B cell (primary cell): ENCODE measurements around the gene PHLDA3. TPM values are rescaled to one million over a fixed set of nuclear protein-coding genes. Genes with fewer than 3 reads are reported as not detected.

Source experiments
- ATAC-seq: fragments of 200-7000 bp; cut with Tn5 transposase; one replicate; pipeline ENCODE4 v1.10.0; 2021; ENCODE audit warnings: low read depth, mild to moderate bottlenecking, moderate number of reproducible peaks, moderate library complexity
- CTCF ChIA-PET: fragments of 350-600 bp; sonication (Branson Sonifier 250); formaldehyde crosslinking; loops from one replicate; lab custom pipeline; 2021; ENCODE audit warnings: antibody characterized with exemption, inconsistent platforms; lab: Charles Lee
- POLR2A ChIA-PET: fragments of 350-600 bp; sonication (Branson Sonifier 250); formaldehyde crosslinking; loops from one replicate; lab custom pipeline; 2021; ENCODE audit warnings: antibody characterized with exemption; lab: Charles Lee
- DNase-seq: peaks from one replicate; pipeline ENCODE4 v3.0.0; 2013
- H2AFZ ChIP-seq: 2 replicates; pipeline ENCODE4 v1.6.1; 2012; ENCODE audit warnings: mild to moderate bottlenecking, low read depth, low read length; ENCODE audit not compliant: insufficient read depth, poor library complexity, severe bottlenecking
- H3K27ac ChIP-seq, 2 donors: 1 replicate in 1 of 2; 2 replicates in 1 of 2; pipeline ENCODE4 v1.5.1; 2012 to 2013; ENCODE audit warnings: low read length in 2 of 2, mild to moderate bottlenecking in 2 of 2, moderate library complexity in 1 of 2
- H3K27me3 ChIP-seq, 4 experiments: fragments of 200-600 bp in 1 of 4; sonication (generic) in 1 of 4; replicated peaks in 1 of 4; 1 replicate in 2 of 4; 2 replicates in 2 of 4; pipeline versions ENCODE4 v1.6.1 to v1.7.0; 2013 to 2016; ENCODE audit warnings: low read length in 3 of 4, mild to moderate bottlenecking in 2 of 4, mixed read lengths in 1 of 4, moderate library complexity in 1 of 4; ENCODE audit not compliant: insufficient read depth in 4 of 4, control insufficient read depth in 3 of 4; ENCODE audit errors: control extremely low read depth in 1 of 4
- H3K36me3 ChIP-seq, 2 experiments: replicated peaks in 1 of 2; 1 replicate in 1 of 2; 2 replicates in 1 of 2; pipeline versions ENCODE4 v1.6.1 to v1.7.1; 2013; ENCODE audit warnings: low read length in 1 of 2; ENCODE audit not compliant: insufficient read depth in 2 of 2, control insufficient read depth in 1 of 2; ENCODE audit errors: control extremely low read depth in 1 of 2, extremely low read depth in 1 of 2
- H3K4me1 ChIP-seq, 2 donors: fragments of 200-600 bp in 1 of 2; sonication (generic) in 1 of 2; 1 replicate in 1 of 2; 2 replicates in 1 of 2; pipeline versions ENCODE4 v1.5.1 to v1.6.1; 2013 to 2017; ENCODE audit warnings: low read length in 2 of 2; ENCODE audit not compliant: control insufficient read depth in 2 of 2, insufficient read depth in 2 of 2
- H3K4me2 ChIP-seq: replicated peaks from 2 replicates; pipeline ENCODE3; 2012; ENCODE audit warnings: mild to moderate bottlenecking, low read depth, low read length; ENCODE audit not compliant: poor library complexity, severe bottlenecking
- H3K4me3 ChIP-seq, 5 experiments: fragments of 200-600 bp in 1 of 5; sonication (generic) in 1 of 5; 1 replicate in 3 of 5; 2 replicates in 2 of 5; pipeline versions ENCODE4 v1.5.1 to v1.7.0; 2011 to 2016; ENCODE audit warnings: low read length in 4 of 5, mild to moderate bottlenecking in 4 of 5, low read depth in 2 of 5, control low read depth in 1 of 5, moderate library complexity in 1 of 5; ENCODE audit not compliant: insufficient read depth in 1 of 5; ENCODE audit errors: control extremely low read depth in 1 of 5, extremely low read depth in 1 of 5
- H3K79me2 ChIP-seq: fragments of 200-600 bp; sonication (generic); one replicate; pipeline ENCODE4 v1.6.0; 2016; ENCODE audit warnings: low read length; ENCODE audit not compliant: control insufficient read depth, insufficient read depth
- H3K9ac ChIP-seq: fragments of 200-600 bp; sonication (generic); 2 replicates; pipeline ENCODE4 v1.6.1; 2017; ENCODE audit warnings: mild to moderate bottlenecking, low read length, moderate library complexity
- H3K9me3 ChIP-seq, 3 donors: one replicate each; pipeline versions ENCODE4 v1.6.1 to v1.7.1; 2013; ENCODE audit warnings: low read length in 2 of 3; ENCODE audit not compliant: control insufficient read depth in 2 of 3, insufficient read depth in 1 of 3; ENCODE audit errors: control extremely low read depth in 1 of 3
- H4K20me1 ChIP-seq: 2 replicates; pipeline ENCODE4 v1.6.0; 2012; ENCODE audit warnings: mild to moderate bottlenecking, low read length; ENCODE audit not compliant: insufficient read depth, control insufficient read depth, poor library complexity, severe bottlenecking
- H3K27ac Mint-ChIP-seq: one replicate; pipeline ENCODE4 v1.8.0; 2021; ENCODE audit warnings: mixed read lengths
- H3K27me3 Mint-ChIP-seq: one replicate; pipeline ENCODE4 v1.8.0; 2021; ENCODE audit warnings: mixed read lengths
- H3K4me1 Mint-ChIP-seq: one replicate; pipeline ENCODE4 v1.8.0; 2021; ENCODE audit warnings: mixed read lengths
- H3K4me3 Mint-ChIP-seq: one replicate; pipeline ENCODE4 v1.8.0; 2021; ENCODE audit warnings: mixed read lengths
- H3K9me3 Mint-ChIP-seq: one replicate; pipeline ENCODE4 v1.8.0; 2022; ENCODE audit warnings: mixed read lengths; ENCODE audit not compliant: insufficient read depth
- EZH2 ChIP-seq: IDR thresholded peaks from 2 replicates; pipeline ENCODE4 v1.6.1; 2012; ENCODE audit warnings: borderline replicate concordance, low read depth, mild to moderate bottlenecking, moderate library complexity, low read length; ENCODE audit not compliant: insufficient read depth, poor library complexity, severe bottlenecking
- WGBS: methylation state at CpG from one replicate; pipeline ENCODE4 v1.1.5; 2013; ENCODE audit warnings: missing lambda C conversion rate; ENCODE audit not compliant: insufficient coverage; 5-methylcytosine and 5-hydroxymethylcytosine counted together
- intact Hi-C: fragments of 100-400 bp; cut with micrococcal nuclease; formaldehyde crosslinking; loops from one replicate; pipeline ENCODE4 v1.10.0; 2022
- polyA plus RNA-seq: library from polyadenylated mRNA; depleted of rRNA; stranded (reverse); fragments of >200 nt; gene quantifications from 2 replicates; pipeline ENCODE4 v1.2.3, GENCODE V29; 2012
- total RNA-seq, 2 donors: library from RNA; stranded (reverse); fragments of 120-200 nt in 1 of 2; gene quantifications; 1 replicate in 1 of 2; 2 replicates in 1 of 2; pipeline versions ENCODE4 v1.2.3 to v1.2.4, GENCODE V29; 2013 to 2022
- TF ChIP-seq, protein P1 (sequence below): fragments of 200-600 bp; IDR thresholded peaks from one replicate; pipeline ENCODE4 v1.8.0; 2022; ENCODE audit warnings: antibody characterized with exemption, mild to moderate bottlenecking

PHLDA3 gene
- total and polyA plus RNA-seq, 2 donors (not counting 1 experiment from before 2014, with no cell fraction given), result 0.20 to 0.30 TPM

DNA sequence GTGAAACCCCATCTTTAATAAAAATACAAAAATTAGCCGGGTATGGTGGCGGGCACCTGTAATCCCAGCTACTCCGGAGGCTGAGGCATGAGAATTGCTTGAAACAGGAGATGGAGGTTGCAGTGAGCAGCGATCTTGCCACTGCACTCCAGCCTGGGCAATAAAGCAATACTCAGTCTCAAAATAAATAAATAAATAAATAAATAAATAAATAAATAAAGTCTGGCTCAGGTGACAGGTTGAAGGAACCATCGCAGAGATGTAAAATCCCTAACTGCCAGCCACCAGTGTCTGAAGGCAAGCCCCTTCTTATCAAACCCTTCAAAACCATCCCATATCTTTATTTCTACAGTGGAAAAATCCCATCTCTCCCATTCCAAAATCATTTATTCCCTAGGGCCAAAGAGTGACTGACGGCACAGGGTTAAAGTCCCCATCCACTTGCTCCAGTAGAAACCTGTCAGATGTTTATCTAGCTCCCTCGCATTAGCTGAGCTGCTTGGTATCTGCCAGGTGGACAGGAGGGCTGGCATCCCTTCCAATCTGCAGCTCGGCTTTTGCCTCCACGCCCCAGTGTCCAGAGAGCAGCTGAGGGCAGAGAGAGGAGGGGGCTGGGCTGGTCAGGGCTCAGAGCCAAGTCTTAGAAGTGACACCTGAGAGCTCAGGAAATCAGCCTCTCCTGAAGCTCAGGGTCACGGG, 33.0 kb upstream of the PHLDA3 start:
- H2AFZ ChIP-seq, result no peak overlapping the region
- Mint-ChIP-seq H3K4me3 (no peak overlapping the region), H3K9me3 (no peaks in the 10 kb centered on the region), H3K27ac (no peak overlapping the region), H3K27me3 (no peaks in the 10 kb centered on the region), H3K4me1 (peaks cover 20% of the 10 kb centered on the region)
- ChIA-PET CTCF (interaction anchor here (0.9 to 5.3 kb wide), 4 partner anchors 11 to 54 kb away, joined by 3 to 59 read pairs (median 18); no protein-coding TSS in a partner anchor), POLR2A (no interaction called here)
- no peaks in the 10 kb centered on the region for H3K9me3 ChIP-seq
- intact Hi-C loops, result no loop called here
- H4K20me1 ChIP-seq, result no peaks in the 10 kb centered on the region
- DNase-seq, result no peak
- no peak overlapping the region for H3K4me3 ChIP-seq
- no peaks in the 10 kb centered on the region for H3K36me3 ChIP-seq
- peaks cover 13 to 17% of the 10 kb centered on the region in 2 donors for H3K4me1 ChIP-seq
- no peak overlapping the region for H3K9ac ChIP-seq
- no peaks in the 10 kb centered on the region for H3K27me3 ChIP-seq
- no peak overlapping the region for H3K27ac ChIP-seq
- 98% methylated on average over 5 of the region's 10 CpGs for WGBS
- H3K79me2 ChIP-seq, result peaks cover 33% of the 10 kb centered on the region
- no peak for TF ChIP-seq EZH2
- TF ChIP-seq, protein P1, sequence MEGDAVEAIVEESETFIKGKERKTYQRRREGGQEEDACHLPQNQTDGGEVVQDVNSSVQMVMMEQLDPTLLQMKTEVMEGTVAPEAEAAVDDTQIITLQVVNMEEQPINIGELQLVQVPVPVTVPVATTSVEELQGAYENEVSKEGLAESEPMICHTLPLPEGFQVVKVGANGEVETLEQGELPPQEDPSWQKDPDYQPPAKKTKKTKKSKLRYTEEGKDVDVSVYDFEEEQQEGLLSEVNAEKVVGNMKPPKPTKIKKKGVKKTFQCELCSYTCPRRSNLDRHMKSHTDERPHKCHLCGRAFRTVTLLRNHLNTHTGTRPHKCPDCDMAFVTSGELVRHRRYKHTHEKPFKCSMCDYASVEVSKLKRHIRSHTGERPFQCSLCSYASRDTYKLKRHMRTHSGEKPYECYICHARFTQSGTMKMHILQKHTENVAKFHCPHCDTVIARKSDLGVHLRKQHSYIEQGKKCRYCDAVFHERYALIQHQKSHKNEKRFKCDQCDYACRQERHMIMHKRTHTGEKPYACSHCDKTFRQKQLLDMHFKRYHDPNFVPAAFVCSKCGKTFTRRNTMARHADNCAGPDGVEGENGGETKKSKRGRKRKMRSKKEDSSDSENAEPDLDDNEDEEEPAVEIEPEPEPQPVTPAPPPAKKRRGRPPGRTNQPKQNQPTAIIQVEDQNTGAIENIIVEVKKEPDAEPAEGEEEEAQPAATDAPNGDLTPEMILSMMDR, result no peak
- no peak overlapping the region for H3K4me2 ChIP-seq
- no peak for ATAC-seq

DNA sequence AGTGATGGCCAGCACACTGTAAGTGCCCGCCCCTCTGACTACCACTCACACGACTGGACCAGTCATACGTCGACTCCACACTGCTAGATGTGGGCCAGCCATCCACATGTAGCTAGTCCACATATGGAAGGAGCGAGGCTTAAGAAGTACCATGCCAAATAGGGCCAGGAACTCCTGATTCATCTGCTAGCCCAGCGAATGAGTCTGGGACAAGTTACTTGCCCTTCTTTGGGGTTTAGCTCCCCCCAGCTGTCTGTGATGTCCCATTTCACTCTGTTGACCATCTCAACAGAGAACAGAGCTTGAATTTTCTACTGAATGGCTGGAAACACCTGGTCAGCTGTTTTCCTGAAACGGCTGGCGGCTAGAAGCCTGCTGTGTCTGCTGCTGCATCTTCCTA, 32.2 kb upstream of the PHLDA3 start:
- H3K4me1 ChIP-seq, result peaks cover 10 to 11% of the 10 kb centered on the region in 2 donors
- H4K20me1 ChIP-seq, result no peaks in the 10 kb centered on the region
- no peaks in the 10 kb centered on the region for H3K36me3 ChIP-seq
- H3K27ac Mint-ChIP-seq, result no peak overlapping the region
- ChIA-PET POLR2A (no interaction called here), CTCF (interaction anchor here (0.6 to 5.3 kb wide), 3 partner anchors 12 to 19 kb away, joined by 3 to 59 read pairs (median 33); no protein-coding TSS in a partner anchor)
- DNase-seq, result no peak
- H3K27me3 Mint-ChIP-seq, result no peaks in the 10 kb centered on the region
- no peak overlapping the region for H3K4me3 Mint-ChIP-seq
- no peaks in the 10 kb centered on the region for H3K9me3 ChIP-seq
- no peak overlapping the region for H3K4me3 ChIP-seq
- peaks cover 30% of the 10 kb centered on the region for H3K79me2 ChIP-seq
- no peak overlapping the region for H3K4me2 ChIP-seq
- H3K9me3 Mint-ChIP-seq, result no peaks in the 10 kb centered on the region
- H3K27me3 ChIP-seq, result no peaks in the 10 kb centered on the region
- H2AFZ ChIP-seq, result no peak overlapping the region
- no peak for ATAC-seq
- H3K4me1 Mint-ChIP-seq, result peaks cover 15% of the 10 kb centered on the region
- intact Hi-C loops, result no loop called here
- no peak overlapping the region for H3K9ac ChIP-seq
- H3K27ac ChIP-seq, result no peak overlapping the region
- WGBS, result 96% methylated on average over 7 of the region's 8 CpGs
- TF ChIP-seq, protein P1, result no peak
